SK-N-SH treated with all-trans-retinoic acid at 6 μM for 48 hours (cell line): ENCODE measurements around the gene TRAF6.

Experiments used
- ARNTL ChIP-seq: fragments of 450-650 bp; formaldehyde crosslinking; IDR thresholded peaks from 2 replicates; pipeline ENCODE4 v1.5.0; 2020; ENCODE audit warnings: low read depth, mild to moderate bottlenecking, moderate library complexity, borderline replicate concordance
- BACH2 ChIP-seq: fragments of 250-450 bp; sonication (Bioruptor Pico); IDR thresholded peaks from 2 replicates; pipeline ENCODE4 v1.9.0; 2021; ENCODE audit warnings: mild to moderate bottlenecking, borderline replicate concordance
- ESRRG ChIP-seq: fragments of 250-450 bp; sonication (Bioruptor Pico); IDR thresholded peaks from 2 replicates; pipeline ENCODE4 v1.6.1; 2021; ENCODE audit warnings: mild to moderate bottlenecking
- GLIS3 ChIP-seq: fragments of 250-450 bp; sonication (Bioruptor Pico); IDR thresholded peaks from 2 replicates; pipeline ENCODE4 v1.5.0; 2020; ENCODE audit warnings: mild to moderate bottlenecking, moderate library complexity
- OSR1 ChIP-seq: fragments of 250-450 bp; sonication (Bioruptor Pico); IDR thresholded peaks from 2 replicates; pipeline ENCODE4 v1.8.0; 2022; ENCODE audit warnings: moderate library complexity, mild to moderate bottlenecking, inconsistent platforms
- PATZ1 ChIP-seq: fragments of 250-450 bp; sonication (Bioruptor Pico); IDR thresholded peaks from 2 replicates; pipeline ENCODE4 v1.8.0; 2020; ENCODE audit warnings: mild to moderate bottlenecking, moderate library complexity, borderline replicate concordance
- POU6F1 ChIP-seq: fragments of 250-450 bp; sonication (Bioruptor Pico); IDR thresholded peaks from 2 replicates; pipeline ENCODE4 v1.8.0; 2021; ENCODE audit warnings: low read depth, mild to moderate bottlenecking, moderate library complexity, borderline replicate concordance
- RARB ChIP-seq: fragments of 250-450 bp; sonication (Bioruptor Pico); IDR thresholded peaks from 2 replicates; pipeline ENCODE4 v1.8.0; 2021; ENCODE audit warnings: mild to moderate bottlenecking, moderate library complexity
- TCF4 ChIP-seq: fragments of 250-450 bp; sonication (Bioruptor Pico); IDR thresholded peaks from 2 replicates; pipeline ENCODE4 v1.8.0; 2021; ENCODE audit warnings: mild to moderate bottlenecking, moderate library complexity, borderline replicate concordance
- ZC3H10 ChIP-seq: fragments of 250-450 bp; sonication (Bioruptor Pico); IDR thresholded peaks from 2 replicates; pipeline ENCODE4 v1.5.1; 2021; ENCODE audit warnings: mild to moderate bottlenecking, moderate library complexity
- ZFP30 ChIP-seq: fragments of 450-650 bp; formaldehyde crosslinking; IDR thresholded peaks from 2 replicates; pipeline ENCODE4 v1.5.0; 2022; ENCODE audit warnings: mild to moderate bottlenecking, moderate library complexity
- ZNF70 ChIP-seq: fragments of 450-650 bp; formaldehyde crosslinking; IDR thresholded peaks from 2 replicates; pipeline ENCODE4 v1.5.0; 2020; ENCODE audit warnings: mild to moderate bottlenecking, moderate library complexity
- ZNF8 ChIP-seq: fragments of 450-650 bp; formaldehyde crosslinking; IDR thresholded peaks from 2 replicates; pipeline ENCODE4 v1.5.0; 2020; ENCODE audit warnings: mild to moderate bottlenecking, moderate library complexity

GRCh38 chr11:36467012-36467411 is 43.1 kb downstream of the TRAF6 start:
- TF ChIP-seq RARB (CRISPR knock-in tag) (no peak), ZFP30 (CRISPR knock-in tag) (no peak), PATZ1 (CRISPR knock-in tag) (no peak), ZC3H10 (CRISPR knock-in tag) (no peak), OSR1 (CRISPR knock-in tag) (no peak), ZNF8 (CRISPR knock-in tag) (no peak), ZNF70 (CRISPR knock-in tag) (no peak), TCF4 (CRISPR knock-in tag) (no peak), BACH2 (no peak), ESRRG (no peak), POU6F1 (CRISPR knock-in tag) (no peak), ARNTL (CRISPR knock-in tag) (no peak), GLIS3 (CRISPR knock-in tag) (no peak)
